PFSK-1 (cell line): ENCODE measurements around the gene CXCL16.

Experiments used
- FOXP2 ChIP-seq: optimal IDR thresholded peaks from 2 replicates; pipeline ENCODE3; 2011; ENCODE audit warnings: borderline replicate concordance, control low read depth, inconsistent platforms; ENCODE audit not compliant: insufficient read depth; ENCODE audit errors: extremely low read length, extremely low read depth
- POLR2AphosphoS5 ChIP-seq: IDR thresholded peaks from 2 replicates; pipeline ENCODE4 v1.6.1; 2012; ENCODE audit warnings: low read depth, mild to moderate bottlenecking, control low read depth, low read length, moderate library complexity
- REST ChIP-seq, 2 experiments: IDR thresholded peaks; 2 replicates each; pipeline versions ENCODE4 v1.6.1 to v1.8.0; 2011 to 2012; ENCODE audit warnings: low read depth in 2 of 2, low read length in 2 of 2, control low read depth in 1 of 2, inconsistent platforms in 1 of 2, mild to moderate bottlenecking in 1 of 2, moderate library complexity in 1 of 2; ENCODE audit not compliant: insufficient read depth in 1 of 2
- SIN3A ChIP-seq: IDR thresholded peaks from 2 replicates; pipeline ENCODE4 v1.6.1; 2012; ENCODE audit warnings: mild to moderate bottlenecking, low read length, moderate library complexity, borderline replicate concordance; ENCODE audit not compliant: insufficient read depth
- TAF1 ChIP-seq: IDR thresholded peaks from 2 replicates; pipeline ENCODE4 v1.6.1; 2012; ENCODE audit warnings: low read length, control low read depth, borderline replicate concordance; ENCODE audit not compliant: insufficient read depth

Gene CXCL16

GRCh38 chr17:4742133-4742532 lies 2.4 kb upstream of the CXCL16 start:
- TF ChIP-seq POLR2AphosphoS5: no peak
- no peak for TF ChIP-seq TAF1
- no peak for TF ChIP-seq REST (IDR thresholded peaks at IDR 0.05; ENCODE audit: insufficient read depth in 1 of 2, low read depth in 2 of 2, low read length in 2 of 2)
- TF ChIP-seq FOXP2: no peak
- no peak for TF ChIP-seq SIN3A

- TF ChIP-seq SIN3A: no peak
- no peak for TF ChIP-seq FOXP2
- TF ChIP-seq TAF1: no peak
- no peak for TF ChIP-seq REST (IDR thresholded peaks at IDR 0.05; ENCODE audit: insufficient read depth in 1 of 2, low read depth in 2 of 2, low read length in 2 of 2)
- no peak for TF ChIP-seq POLR2AphosphoS5
Observed at GRCh38 chr17:4741544-4741943, 1.8 kb upstream of the CXCL16 start.

GRCh38 chr17:4740584-4740983 lies 856 bp upstream of the CXCL16 start:
- TF ChIP-seq POLR2AphosphoS5 (no peak), SIN3A (no peak), TAF1 (no peak), REST (IDR thresholded peaks at IDR 0.05; ENCODE audit: insufficient read depth in 1 of 2, low read depth in 2 of 2, low read length in 2 of 2) (no peak), FOXP2 (no peak)

- TF ChIP-seq FOXP2 (no peak), REST (IDR thresholded peaks at IDR 0.05; ENCODE audit: insufficient read depth in 1 of 2, low read depth in 2 of 2, low read length in 2 of 2) (no peak), SIN3A (no peak), POLR2AphosphoS5 (no peak), TAF1 (no peak)
Observed at GRCh38 chr17:4740025-4740351, 260 bp upstream of the CXCL16 start.
